Endothelial cell of umbilical vein (primary cell): Measurements from ENCODE around the gene NEU4.

Source experiments
- CTCF ChIP-seq, 2 donors: IDR thresholded peaks; 1 replicate in 1 of 2; 2 replicates in 1 of 2; pipeline ENCODE4 v1.5.1; 2011; ENCODE audit warnings: low read length in 2 of 2, mild to moderate bottlenecking in 2 of 2, moderate library complexity in 2 of 2, control low read depth in 1 of 2, inconsistent platforms in 1 of 2, low read depth in 1 of 2; ENCODE audit not compliant: insufficient read depth in 1 of 2; ENCODE audit errors: extremely low read depth in 1 of 2
- EZH2 ChIP-seq: IDR thresholded peaks from 2 replicates; pipeline ENCODE4 v1.6.1; 2012; ENCODE audit warnings: borderline replicate concordance, low read depth, mild to moderate bottlenecking, moderate library complexity, low read length, inconsistent platforms; ENCODE audit not compliant: severe bottlenecking
- POLR2A ChIP-seq: IDR thresholded peaks from 2 replicates; pipeline ENCODE4 v1.6.1; 2012; ENCODE audit warnings: low read depth, mild to moderate bottlenecking, control low read depth, low read length
- POLR2AphosphoS5 ChIP-seq: IDR thresholded peaks from 2 replicates; pipeline ENCODE4 v1.6.1; 2012; ENCODE audit warnings: low read depth, mild to moderate bottlenecking, control low read depth, low read length, moderate library complexity; ENCODE audit not compliant: insufficient read depth

- TF ChIP-seq POLR2AphosphoS5 (no peak), CTCF (IDR thresholded peaks at IDR 0.05; ENCODE audit: extremely low read depth in 1 of 2, insufficient read depth in 1 of 2, low read depth in 1 of 2, low read length in 2 of 2) (no peak), EZH2 (no peak), POLR2A (no peak)
Observed at GRCh38 chr2:241851325-241852115, 42.5 kb downstream of the NEU4 start.
